Right ventricle myocardium inferior (tissue), 1 donor: ENCODE results near the gene PLEKHD1. TPM values are rescaled to one million over a fixed set of nuclear protein-coding genes. Genes with fewer than 3 reads are reported as not detected.

Source experiments
- ATAC-seq: fragments of 200-7000 bp; cut with Tn5 transposase; one replicate; pipeline ENCODE4 v1.9.1; 2020; ENCODE audit warnings: mild to moderate bottlenecking, moderate library complexity
- DNase-seq: peaks from one replicate; pipeline ENCODE4 v3.0.0; 2021; ENCODE audit errors: missing footprints
- intact Hi-C: fragments of 100-400 bp; cut with DNase I; formaldehyde crosslinking; loops from one replicate; pipeline ENCODE4 v1.11.0; 2022
- total RNA-seq: library from RNA; stranded (reverse); fragmentation: NEBNext Ultra II Directional; extraction: Animal tissue kit (Norgen Biotek cat#: 25700); gene quantifications from one replicate; pipeline ENCODE4 v1.2.1, GENCODE V29; 2021
- donor health status: DM: no; HTN: yes; CAD: no; lungs with severe emphysema.

The PLEKHD1 gene
- total RNA-seq, 1 donor from 2014 or later, result 0.32 TPM

DNA sequence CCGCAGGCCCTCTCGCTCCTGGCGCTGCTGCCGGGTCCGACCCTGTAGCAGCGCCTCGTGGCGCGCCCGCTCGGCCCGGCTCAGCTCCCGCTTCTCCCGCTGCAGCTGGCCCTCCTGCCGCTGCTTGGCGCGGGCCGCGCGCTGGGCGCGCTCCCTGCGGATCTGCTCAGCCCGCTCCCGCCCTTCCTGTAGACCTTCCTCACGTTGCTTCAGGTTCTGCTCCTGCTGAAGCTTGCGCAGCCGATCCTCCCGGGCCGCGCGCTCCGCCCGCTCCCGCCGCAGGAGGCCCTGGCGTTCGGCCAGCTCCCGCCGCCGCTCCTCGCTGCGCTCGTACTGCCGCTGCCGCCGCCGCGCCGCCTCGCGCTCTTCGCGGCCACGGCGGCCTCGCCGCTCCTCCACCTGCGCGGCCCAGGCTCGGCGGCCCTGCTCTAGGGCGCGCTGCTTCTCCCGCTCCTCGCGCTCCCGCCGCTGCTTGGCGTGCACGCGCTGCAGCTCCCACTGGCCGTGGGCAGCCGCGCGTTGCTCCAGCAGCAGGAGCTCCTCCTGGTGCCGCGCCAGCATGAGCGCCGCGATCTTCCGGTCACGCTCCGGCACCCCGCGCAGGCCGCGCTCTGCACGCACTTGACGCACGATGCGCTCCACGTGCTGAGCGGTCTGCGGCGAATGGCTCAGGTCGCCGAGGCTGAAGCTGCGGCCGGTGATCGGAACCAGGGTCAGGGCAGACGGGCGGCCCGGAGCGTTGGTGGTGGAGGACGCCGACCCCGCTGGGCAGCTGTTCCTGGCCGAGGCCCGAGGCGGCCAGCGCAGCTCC lies 87.7 kb downstream of the PLEKHD1 start:
- intact Hi-C loops, result loop anchor here (5.0 kb wide), 1 partner anchor 35 kb away; no protein-coding TSS in a partner anchor
- no peak for DNase-seq
- ATAC-seq, result peak; percentile 30

DNA sequence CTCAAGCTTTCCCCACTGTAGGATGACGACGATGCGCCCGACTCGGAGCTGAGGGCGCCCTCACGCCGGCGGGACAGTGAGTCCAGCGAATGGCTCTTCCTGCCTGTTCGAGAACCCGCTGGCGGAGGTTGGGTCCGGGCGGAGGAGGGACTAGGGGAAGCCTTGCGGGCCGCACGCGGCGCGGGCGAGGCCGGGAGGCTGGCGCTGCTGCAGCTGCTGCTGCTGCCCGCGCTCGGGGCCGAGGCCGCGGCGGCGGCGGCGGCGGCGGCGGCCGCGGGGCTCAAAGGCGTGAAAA lies 88.3 kb downstream of the PLEKHD1 start:
- ATAC-seq (no peak), DNase-seq (no peak)
- intact Hi-C loops, result loop anchor here (5.0 kb wide), 1 partner anchor 35 kb away; no protein-coding TSS in a partner anchor

DNA sequence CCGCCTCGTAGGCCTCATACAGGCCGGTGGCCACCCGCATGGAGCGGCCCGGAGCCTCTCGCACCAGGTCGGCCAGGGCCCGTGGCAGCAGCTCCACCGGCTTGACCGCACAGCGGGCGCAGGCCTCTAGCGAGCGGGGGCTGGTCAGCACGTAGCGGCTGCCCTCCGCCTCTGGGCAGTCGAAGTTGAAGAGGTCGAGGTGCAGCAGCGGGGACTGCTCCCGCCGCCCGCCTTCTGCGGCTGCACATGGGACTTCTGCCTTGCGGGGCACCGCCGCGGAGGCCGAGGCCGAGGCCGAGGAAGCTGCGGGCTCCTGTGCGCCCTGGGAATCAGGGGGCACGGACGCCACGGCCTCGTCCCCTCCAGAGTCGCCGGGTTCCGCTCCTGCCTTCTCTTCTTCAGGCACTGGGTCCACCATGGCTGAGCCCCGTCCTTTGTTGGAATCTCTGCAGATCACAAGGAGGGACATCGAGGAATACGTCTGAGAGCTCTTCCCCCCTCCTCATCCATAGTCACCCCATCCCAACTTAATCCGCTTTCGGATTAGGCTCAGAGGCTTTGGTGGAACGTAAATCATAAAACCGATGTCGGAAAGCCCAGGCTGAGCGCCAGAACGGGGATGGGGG lies 88.8 kb downstream of the PLEKHD1 start:
- intact Hi-C loops, result loop anchor here (5.0 kb wide), 1 partner anchor 36 kb away; no protein-coding TSS in a partner anchor
- DNase-seq, result no peak
- no peak for ATAC-seq

DNA sequence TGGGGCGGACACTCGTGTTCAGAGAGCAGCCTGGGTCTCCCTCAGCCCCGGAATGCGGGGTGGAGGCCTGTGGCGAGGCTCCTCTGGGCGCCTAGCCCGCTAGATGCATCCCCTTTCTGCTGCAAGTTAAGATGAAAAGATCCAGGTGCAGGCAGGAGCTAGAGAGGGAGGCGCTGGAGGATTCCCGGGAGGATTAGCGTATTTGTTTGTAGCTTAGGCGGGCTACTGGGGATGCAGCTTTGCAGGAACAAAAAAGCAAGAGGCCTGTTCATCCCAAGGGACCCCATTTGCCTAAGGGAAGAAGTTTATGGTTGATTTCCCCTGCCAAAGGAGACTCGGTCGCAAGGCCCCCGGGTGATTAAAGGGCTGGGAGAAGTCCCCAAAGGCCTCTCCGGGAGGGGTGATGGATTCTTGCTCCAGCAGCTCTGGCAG lies 89.3 kb downstream of the PLEKHD1 start:
- ATAC-seq, result no peak
- intact Hi-C loops, result loop anchor here (5.0 kb wide), 1 partner anchor 37 kb away; no protein-coding TSS in a partner anchor
- DNase-seq, result peak; percentile 53

- peak; percentile 30 for ATAC-seq
- intact Hi-C loops, result loop anchor here (5.0 kb wide), 1 partner anchor 37 kb away; no protein-coding TSS in a partner anchor
- DNase-seq, result peak; percentile 59
These were observed 89.9 kb downstream of the PLEKHD1 start, which contains the start of gene CCDC177 for GRCh38 chr14:69574263-69574953. Gene CCDC177, minus strand, starts transcription at chr14:69574871. Its CDS starts 1,249 bp downstream, at chr14:69573622.

GRCh38 chr14:69574954-69575295 lies 90.4 kb downstream of the PLEKHD1 start:
- DNase-seq (no peak), ATAC-seq (no peak)
- intact Hi-C loops, result loop anchor here (5.0 kb wide), 1 partner anchor 38 kb away; no protein-coding TSS in a partner anchor

DNA sequence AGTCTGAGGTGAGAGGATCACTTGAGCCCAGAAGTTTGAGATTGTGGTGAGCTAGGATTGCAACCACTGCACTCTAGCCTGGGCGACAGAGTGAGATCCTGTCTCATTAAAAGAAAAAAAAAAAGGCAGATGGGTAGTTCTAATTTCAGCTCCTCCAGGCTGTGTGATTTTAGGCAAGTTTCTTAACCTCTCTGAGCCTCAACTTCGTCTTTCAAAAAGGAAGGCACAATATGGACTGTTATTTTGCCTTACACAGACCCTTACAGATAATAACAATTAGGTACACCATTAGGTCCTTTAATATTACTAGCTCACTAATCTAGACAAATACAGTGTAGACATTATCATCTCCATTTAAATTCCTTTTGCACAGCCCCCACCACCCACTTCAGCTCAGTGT lies 94.9 kb downstream of the PLEKHD1 start:
- intact Hi-C loops, result no loop called here
- DNase-seq, result no peak

DNA sequence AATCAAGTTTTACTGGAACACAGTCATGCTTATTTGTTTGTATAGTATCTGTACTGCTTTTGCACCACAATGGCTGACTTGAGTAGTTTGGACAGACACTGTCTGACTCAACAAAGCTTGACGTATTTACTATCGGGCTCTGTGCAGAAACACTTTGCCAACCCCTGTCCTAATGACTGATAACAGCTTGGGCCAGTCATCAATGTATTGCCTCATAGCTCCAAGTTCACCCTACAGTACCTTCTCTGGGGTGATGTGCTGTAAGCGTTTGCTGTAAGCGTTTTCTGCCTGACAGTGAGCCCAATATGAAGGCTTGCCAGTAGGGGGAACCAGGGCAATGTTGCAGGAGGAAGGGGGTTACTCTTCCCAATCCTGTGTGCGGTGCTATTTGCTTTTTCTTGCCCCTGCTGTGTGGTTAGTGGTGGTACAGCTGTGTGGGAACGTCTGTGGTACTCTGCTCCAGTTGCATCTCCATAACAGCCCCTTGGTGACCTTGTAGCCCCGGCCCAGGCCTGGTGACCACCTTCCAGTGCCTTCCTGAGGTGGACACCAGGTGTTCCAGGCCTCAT lies 95.6 kb downstream of the PLEKHD1 start:
- ATAC-seq, result peak; percentile 51

More for the DNA sequence above, 94.9 kb downstream of the PLEKHD1 start:
- ATAC-seq, result no peak

More for the DNA sequence above, 95.6 kb downstream of the PLEKHD1 start:
- no peak for DNase-seq
- intact Hi-C loops, result no loop called here

Other genes starting within 250 kb of the PLEKHD1 start
- gene GALNT16, start 224.6 kb upstream of the PLEKHD1 start, total RNA-seq, result 94.9 TPM
- 110 TPM for gene ERH, start 86.4 kb upstream of the PLEKHD1 start, total RNA-seq
- gene SLC39A9, start 86.0 kb upstream of the PLEKHD1 start, total RNA-seq, result 18.0 TPM
- gene CCDC177, start 90.1 kb downstream of the PLEKHD1 start, total RNA-seq, result not detected
- 22.4 TPM for gene SUSD6, start 126.9 kb downstream of the PLEKHD1 start, total RNA-seq